ENCODE measurements around the gene MSANTD2. TPM values are rescaled to one million over a fixed set of nuclear protein-coding genes. Genes with fewer than 3 reads are reported as not detected.

The MSANTD2 gene
- total and polyA plus RNA-seq, 2 donors (not counting 1 experiment from before 2014, with no cell fraction given), result 11.1 to 26.8 TPM

- H3K27ac Mint-ChIP-seq, result peak overlapping the region; percentile 37
- Histone ChIP-seq H3K9ac (ENCODE audit: low read length) (no peak overlapping the region), H3K27ac (ENCODE audit: low read length in 2 of 2) (no peak overlapping the region), H3K27me3 (replicated peaks in 1 of 4; ENCODE audit: control extremely low read depth in 1 of 4, control insufficient read depth in 3 of 4, insufficient read depth in 4 of 4, low read length in 3 of 4) (peaks cover 0 to 2% (median 0%) of the 10 kb centered on the region in 4 experiments), H3K79me2 (ENCODE audit: control insufficient read depth, insufficient read depth, low read length) (peaks cover 5% of the 10 kb centered on the region), H3K4me3 (ENCODE audit: control extremely low read depth in 1 of 5, extremely low read depth in 1 of 5, insufficient read depth in 1 of 5, low read depth in 2 of 5, low read length in 4 of 5) (peak overlapping the region in 1 of 5 experiments; percentile 97), H3K36me3 (replicated peaks in 1 of 2; ENCODE audit: control extremely low read depth in 1 of 2, control insufficient read depth in 1 of 2, extremely low read depth in 1 of 2, insufficient read depth in 2 of 2, low read length in 1 of 2) (no peaks in the 10 kb centered on the region), H3K4me2 (replicated peaks; ENCODE audit: low read depth, low read length, poor library complexity, severe bottlenecking) (peak overlapping the region; percentile 97), H2AFZ (ENCODE audit: insufficient read depth, low read depth, low read length, poor library complexity, severe bottlenecking) (peak overlapping the region; percentile 93), H4K20me1 (ENCODE audit: control insufficient read depth, insufficient read depth, low read length, poor library complexity, severe bottlenecking) (no peaks in the 10 kb centered on the region), H3K4me1 (ENCODE audit: control insufficient read depth in 2 of 2, insufficient read depth in 2 of 2, low read length in 2 of 2) (peaks cover 24 to 43% of the 10 kb centered on the region in 2 donors), H3K9me3 (ENCODE audit: control extremely low read depth in 1 of 3, control insufficient read depth in 2 of 3, insufficient read depth in 1 of 3, low read length in 2 of 3) (no peaks in the 10 kb centered on the region)
- WGBS (ENCODE audit: insufficient coverage), result 72% methylated on average over 3 of the region's 14 CpGs
- H3K9me3 Mint-ChIP-seq (ENCODE audit: insufficient read depth), result no peaks in the 10 kb centered on the region
- H3K4me1 Mint-ChIP-seq, result peaks cover 35% of the 10 kb centered on the region
- H3K27me3 Mint-ChIP-seq, result no peaks in the 10 kb centered on the region
- ChIA-PET CTCF (interaction anchor here (1.0 to 9.8 kb wide), 14 partner anchors 8 to 129 kb away, joined by 3 to 153 read pairs (median 5); partner anchors contain the start of gene ESAM), POLR2A (interaction anchor here (1.2 to 2.1 kb wide), 5 partner anchors 11 to 74 kb away, joined by 4 to 9 read pairs (median 7); partner anchors contain the start of genes ESAM, MSANTD2, SIAE and SPA17)
- intact Hi-C loops (cut with micrococcal nuclease), result loop anchor here (1.0 to 5.0 kb wide), 6 partner anchors 8 to 1007 kb away; partner anchors contain the start of genes CCDC15, NRGN, TBRG1 and ZNF202
- TF ChIP-seq EZH2 (IDR thresholded peaks at IDR 0.05; ENCODE audit: borderline replicate concordance, insufficient read depth, low read depth, low read length, poor library complexity, severe bottlenecking), result no peak
- TF ChIP-seq CTCF (IDR thresholded peaks at IDR 0.05), result no peak
- ATAC-seq (ENCODE audit: low read depth), result no peak
- DNase-seq, result no peak
- H3K4me3 Mint-ChIP-seq, result peak overlapping the region; percentile 99
These were observed 52.7 kb downstream of the MSANTD2 start for GRCh38 chr11:124747406-124748099.

Measured in B cell (primary cell).